AG04449 (cell line): ENCODE measurements around the gene CAPN12.

ENCODE experiments used
- CTCF ChIA-PET: fragments of 350-600 bp; formaldehyde crosslinking; extraction: SDS; loops from one replicate; lab custom pipeline; 2021; ENCODE audit warnings: antibody characterized with exemption; lab: Yijun Ruan, JAX
- POLR2A ChIA-PET: fragments of 400-600, 350-600 bp; formaldehyde crosslinking; extraction: SDS; loops from one replicate; lab custom pipeline; 2020; ENCODE audit warnings: antibody characterized with exemption, inconsistent platforms; lab: Yijun Ruan, JAX
- DNase-seq: peaks from one replicate; pipeline ENCODE4 v3.0.0-alpha.2; 2010; ENCODE audit warnings: low read depth, low spot score
- H3K4me3 ChIP-seq: 2 replicates; pipeline ENCODE4 v1.5.1; 2011; ENCODE audit warnings: low read depth, mild to moderate bottlenecking, control low read depth, low read length
- TF ChIP-seq, protein P1 (sequence below): IDR thresholded peaks from one replicate; pipeline ENCODE4 v1.5.1; 2011; ENCODE audit warnings: mild to moderate bottlenecking, moderate library complexity, low read length, control low read depth, inconsistent platforms; ENCODE audit not compliant: insufficient read depth; ENCODE audit errors: missing control alignments

CAPN12 gene

DNA sequence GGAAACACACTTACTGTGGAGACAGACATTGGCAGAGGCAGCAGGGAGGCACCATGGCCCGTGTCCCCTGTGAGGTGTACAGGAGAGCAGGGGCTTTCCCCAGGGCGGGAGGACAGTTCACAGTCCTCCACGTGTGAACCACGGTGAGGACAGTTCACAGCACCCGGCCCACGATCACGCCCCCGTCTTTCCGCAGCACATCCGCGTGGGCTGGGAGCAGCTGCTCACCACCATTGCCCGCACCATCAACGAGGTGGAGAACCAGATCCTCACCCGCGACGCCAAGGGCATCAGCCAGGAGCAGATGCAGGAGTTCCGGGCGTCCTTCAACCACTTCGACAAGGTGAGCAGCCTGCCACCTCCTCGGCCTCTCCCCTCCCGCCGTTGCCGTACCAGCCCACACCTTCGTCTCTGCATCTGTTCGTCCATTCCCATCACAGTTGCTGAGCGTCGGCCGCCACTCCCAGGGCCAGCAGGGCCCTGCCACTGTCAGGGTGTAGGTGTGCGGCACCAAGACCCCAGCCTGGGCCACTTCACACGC, 17.4 kb downstream of the CAPN12 start:
- DNase-seq = no peak
- TF ChIP-seq, protein P1, sequence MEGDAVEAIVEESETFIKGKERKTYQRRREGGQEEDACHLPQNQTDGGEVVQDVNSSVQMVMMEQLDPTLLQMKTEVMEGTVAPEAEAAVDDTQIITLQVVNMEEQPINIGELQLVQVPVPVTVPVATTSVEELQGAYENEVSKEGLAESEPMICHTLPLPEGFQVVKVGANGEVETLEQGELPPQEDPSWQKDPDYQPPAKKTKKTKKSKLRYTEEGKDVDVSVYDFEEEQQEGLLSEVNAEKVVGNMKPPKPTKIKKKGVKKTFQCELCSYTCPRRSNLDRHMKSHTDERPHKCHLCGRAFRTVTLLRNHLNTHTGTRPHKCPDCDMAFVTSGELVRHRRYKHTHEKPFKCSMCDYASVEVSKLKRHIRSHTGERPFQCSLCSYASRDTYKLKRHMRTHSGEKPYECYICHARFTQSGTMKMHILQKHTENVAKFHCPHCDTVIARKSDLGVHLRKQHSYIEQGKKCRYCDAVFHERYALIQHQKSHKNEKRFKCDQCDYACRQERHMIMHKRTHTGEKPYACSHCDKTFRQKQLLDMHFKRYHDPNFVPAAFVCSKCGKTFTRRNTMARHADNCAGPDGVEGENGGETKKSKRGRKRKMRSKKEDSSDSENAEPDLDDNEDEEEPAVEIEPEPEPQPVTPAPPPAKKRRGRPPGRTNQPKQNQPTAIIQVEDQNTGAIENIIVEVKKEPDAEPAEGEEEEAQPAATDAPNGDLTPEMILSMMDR = no peak
- POLR2A ChIA-PET = no interaction called here
- H3K4me3 ChIP-seq = no peak overlapping the region
- CTCF ChIA-PET = interaction anchor here (1.2 to 2.2 kb wide), 5 partner anchors 8 to 323 kb away, joined by 3 to 7 read pairs (median 4); no protein-coding TSS in a partner anchor

DNA sequence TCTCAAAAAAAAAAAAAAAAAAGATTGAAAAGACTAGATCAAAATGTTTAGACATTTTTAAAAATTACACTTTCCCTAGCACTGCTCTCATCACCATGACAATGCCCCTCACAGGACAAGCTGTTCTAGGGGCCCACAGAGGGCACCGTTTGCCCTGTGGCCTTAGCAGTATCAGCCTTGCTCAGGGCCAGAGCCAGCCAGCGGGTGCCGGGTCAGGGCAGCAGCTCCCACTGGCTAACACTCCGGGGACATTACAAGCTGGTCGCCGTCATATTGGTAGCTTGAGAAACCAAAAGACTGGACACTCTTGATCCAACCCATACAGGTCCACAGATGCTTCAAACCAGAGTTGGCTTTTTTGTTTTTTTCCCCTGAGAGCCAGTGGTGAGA, 18.0 kb downstream of the CAPN12 start:
- no peak for DNase-seq
- ChIA-PET CTCF (interaction anchor here (1.2 to 1.7 kb wide), 4 partner anchors 9 to 323 kb away, joined by 3 to 4 read pairs (median 4); no protein-coding TSS in a partner anchor), POLR2A (interaction anchor here (0.6 kb wide), 1 partner anchor 56 kb away, joined by 3 read pairs; no protein-coding TSS in a partner anchor)
- TF ChIP-seq, protein P1 = no peak
- no peak overlapping the region for H3K4me3 ChIP-seq

DNA sequence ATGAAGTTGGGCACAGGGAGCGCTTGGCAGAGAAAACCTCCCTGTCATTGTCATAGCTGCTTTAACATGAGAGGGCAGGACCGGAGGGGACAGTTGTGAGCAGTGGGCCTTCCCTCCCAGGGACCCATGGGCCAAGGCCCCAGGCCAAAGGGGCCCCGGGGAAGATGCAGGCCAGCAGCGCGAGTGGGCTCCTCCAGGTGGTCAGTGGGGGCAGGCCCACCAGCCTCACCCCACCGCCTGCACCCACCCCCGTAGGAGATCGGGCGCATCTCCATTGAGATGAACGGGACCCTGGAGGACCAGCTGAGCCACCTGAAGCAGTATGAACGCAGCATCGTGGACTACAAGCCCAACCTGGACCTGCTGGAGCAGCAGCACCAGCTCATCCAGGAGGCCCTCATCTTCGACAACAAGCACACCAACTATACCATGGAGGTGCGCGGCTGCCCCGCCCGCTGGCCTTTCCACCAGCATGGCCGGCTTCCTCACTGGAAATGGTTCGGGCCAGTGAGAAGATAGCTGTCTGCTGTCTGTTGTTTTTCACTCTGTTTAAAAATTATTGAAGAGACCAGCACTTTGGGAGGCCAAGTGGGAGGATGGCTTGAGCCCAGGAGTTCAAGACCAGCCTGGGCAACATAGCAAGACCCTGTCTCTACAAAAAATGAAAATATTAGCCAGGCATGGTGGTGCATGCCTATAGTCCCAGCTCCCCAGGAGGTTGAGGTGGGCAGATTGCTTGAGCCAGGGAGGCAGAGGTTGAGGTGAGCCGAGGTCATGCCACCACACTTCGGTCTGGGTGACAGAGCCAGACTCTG, 18.6 kb downstream of the CAPN12 start:
- ChIA-PET POLR2A (interaction anchor here (0.6 to 0.9 kb wide), 2 partner anchors 8 to 57 kb away, joined by 3 read pairs; no protein-coding TSS in a partner anchor), CTCF (interaction anchor here (0.8 to 3.2 kb wide), 6 partner anchors 7 to 322 kb away, joined by 3 to 11 read pairs (median 4); no protein-coding TSS in a partner anchor)
- H3K4me3 ChIP-seq = no peak overlapping the region
- TF ChIP-seq, protein P1 = no peak
- DNase-seq = no peak

DNA sequence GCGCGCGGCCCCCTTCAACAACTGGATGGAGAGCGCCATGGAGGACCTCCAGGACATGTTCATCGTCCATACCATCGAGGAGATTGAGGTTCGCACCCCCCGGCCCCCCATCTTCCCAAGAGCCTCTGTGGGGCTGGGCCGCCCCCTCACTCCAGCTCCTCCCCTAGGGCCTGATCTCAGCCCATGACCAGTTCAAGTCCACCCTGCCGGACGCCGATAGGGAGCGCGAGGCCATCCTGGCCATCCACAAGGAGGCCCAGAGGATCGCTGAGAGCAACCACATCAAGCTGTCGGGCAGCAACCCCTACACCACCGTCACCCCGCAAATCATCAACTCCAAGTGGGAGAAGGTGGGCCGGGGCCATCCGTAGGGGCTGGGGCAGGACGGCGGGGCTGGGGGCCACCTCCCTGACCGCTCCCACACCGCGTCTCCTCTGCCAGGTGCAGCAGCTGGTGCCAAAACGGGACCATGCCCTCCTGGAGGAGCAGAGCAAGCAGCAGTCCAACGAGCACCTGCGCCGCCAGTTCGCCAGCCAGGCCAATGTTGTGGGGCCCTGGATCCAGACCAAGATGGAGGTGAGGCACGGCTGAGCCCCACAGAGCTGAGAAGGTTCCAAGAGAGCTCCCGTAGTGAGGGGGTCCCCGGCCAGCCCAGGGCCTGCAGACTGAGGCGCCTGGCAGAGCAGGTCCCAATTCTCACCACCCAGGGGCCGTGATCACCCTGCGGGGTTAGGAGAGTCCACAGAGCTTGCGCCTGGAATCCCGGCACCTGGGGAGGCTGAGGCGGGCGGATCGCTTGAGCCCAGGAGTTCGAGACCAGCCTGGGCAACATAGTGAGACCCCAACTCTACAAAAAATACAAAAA, 20.1 kb downstream of the CAPN12 start:
- ChIA-PET POLR2A (no interaction called here), CTCF (interaction anchor here (1.1 to 3.2 kb wide), 6 partner anchors 9 to 206 kb away, joined by 3 to 12 read pairs (median 6); partner anchors contain the start of genes MRPS12 and SARS2)
- no peak overlapping the region for H3K4me3 ChIP-seq
- no peak for DNase-seq
- TF ChIP-seq, protein P1 = no peak

DNA sequence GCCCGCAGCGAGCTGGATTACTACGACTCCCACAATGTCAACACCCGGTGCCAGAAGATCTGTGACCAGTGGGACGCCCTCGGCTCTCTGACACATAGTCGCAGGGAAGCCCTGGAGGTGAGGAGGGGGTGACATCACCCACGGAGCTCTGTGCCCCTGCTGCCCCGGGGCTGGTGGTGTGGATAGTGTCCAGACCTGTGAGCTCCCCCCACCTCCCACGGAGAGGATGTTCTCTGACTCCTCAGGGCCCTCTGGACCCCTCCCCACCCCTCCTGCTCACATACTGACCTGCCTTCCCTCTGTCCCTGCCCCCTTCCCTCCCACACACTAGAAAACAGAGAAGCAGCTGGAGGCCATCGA, 20.7 kb downstream of the CAPN12 start:
- TF ChIP-seq, protein P1 = no peak
- no peak for DNase-seq
- ChIA-PET POLR2A (interaction anchor here (1.0 to 1.1 kb wide), 2 partner anchors 10 to 76 kb away, joined by 3 to 4 read pairs; partner anchors contain the start of gene ACTN4), CTCF (interaction anchor here (1.1 to 3.2 kb wide), 6 partner anchors 9 to 207 kb away, joined by 3 to 12 read pairs (median 6); partner anchors contain the start of genes MRPS12 and SARS2)
- H3K4me3 ChIP-seq = no peak overlapping the region
